HCT116 (cell line): ENCODE measurements around the gene AK4. TPM values are rescaled to one million over a fixed set of nuclear protein-coding genes. Genes with fewer than 3 reads are reported as not detected.

Experiments
- ATAC-seq: fragments of 200-7000 bp; cut with Tn5 transposase; 2 replicates; pipeline ENCODE4 v1.9.1; 2020; ENCODE audit warnings: mild to moderate bottlenecking, moderate library complexity
- BruUV-seq: library from RNA; stranded (reverse); fragments of 400-500 nt; replicated peaks from 2 replicates; lab custom pipeline; 2021; lab: Mats Ljungman, UMichigan
- CTCF ChIA-PET: fragments of 300-600 bp; sonication (Branson Sonifier 250); formaldehyde crosslinking; loops from one replicate; lab custom pipeline; 2021; ENCODE audit warnings: antibody characterized with exemption; lab: Charles Lee
- POLR2A ChIA-PET: fragments of 300-600, 350-600 bp; sonication (Branson Sonifier 250); formaldehyde crosslinking; loops from one replicate; lab custom pipeline; 2021; ENCODE audit warnings: antibody characterized with exemption; lab: Charles Lee
- RAD21 ChIA-PET, 2 experiments: fragments of 300-600 bp; sonication (Branson Sonifier 250); formaldehyde crosslinking; loops; one replicate each; lab custom pipeline; 2023; ENCODE audit warnings: low total read pairs in 2 of 2; ENCODE audit not compliant: uncharacterized antibody in 2 of 2, unreplicated experiment in 2 of 2, low non-redundant PET in 1 of 2; lab: Charles Lee
- DNase-seq: peaks from one replicate; pipeline ENCODE4 v3.0.0-alpha.2; 2010; ENCODE audit warnings: low read depth, low spot score
- H2AFZ ChIP-seq: fragments of 200-600 bp; shearing (Covaris generic), sonication (generic); 2 replicates; pipeline ENCODE4 v1.6.1; 2017; ENCODE audit warnings: low read depth, mixed run types, mixed read lengths, antibody characterized with exemption, low read length; ENCODE audit not compliant: poor library complexity, severe bottlenecking
- H3K27ac ChIP-seq: 2 replicates; pipeline ENCODE4 v1.5.1; 2012; ENCODE audit warnings: low read depth, low read length
- H3K27me3 ChIP-seq: fragments of 200-600 bp; sonication (generic); 2 replicates; pipeline ENCODE4 v1.6.1; 2016; ENCODE audit warnings: mixed run types, low read length, mixed read lengths; ENCODE audit not compliant: insufficient read depth
- H3K36me3 ChIP-seq, 2 experiments: fragments of 200-500 bp in 1 of 2; fragments of 200-600 bp in 1 of 2; sonication (Bioruptor generic) in 1 of 2; sonication (generic) in 1 of 2; 2 replicates each; pipeline versions ENCODE4 v1.5.1 to v1.6.1; 2014 to 2016; ENCODE audit warnings: low read length in 2 of 2, inconsistent platforms in 1 of 2, mixed read lengths in 1 of 2, mixed run types in 1 of 2; ENCODE audit not compliant: insufficient read depth in 2 of 2, control insufficient read depth in 1 of 2
- H3K4me1 ChIP-seq, 2 experiments: fragments of 200-600 bp in 1 of 2; sonication (generic) in 1 of 2; 2 replicates each; pipeline versions ENCODE4 v1.5.1 to v1.6.1; 2012 to 2017; ENCODE audit warnings: low read length in 2 of 2, inconsistent platforms in 1 of 2, mild to moderate bottlenecking in 1 of 2, mixed read lengths in 1 of 2, mixed run types in 1 of 2, moderate library complexity in 1 of 2; ENCODE audit not compliant: insufficient read depth in 2 of 2, control insufficient read depth in 1 of 2
- H3K4me2 ChIP-seq: fragments of 200-600 bp; sonication (generic); 2 replicates; pipeline ENCODE4 v1.6.1; 2017; ENCODE audit warnings: mixed run types, low read length, mixed read lengths
- H3K4me3 ChIP-seq, 2 experiments: fragments of 200-600 bp in 1 of 2; sonication (generic) in 1 of 2; replicated peaks in 1 of 2; 2 replicates each; pipeline ENCODE4 v1.5.1; 2011 to 2016; ENCODE audit warnings: low read length in 2 of 2, control low read depth in 1 of 2, low read depth in 1 of 2, mild to moderate bottlenecking in 1 of 2, mixed read lengths in 1 of 2, mixed run types in 1 of 2
- H3K79me2 ChIP-seq: fragments of 200-600 bp; sonication (generic); 2 replicates; pipeline ENCODE4 v1.6.1; 2017; ENCODE audit warnings: mild to moderate bottlenecking, mixed run types, low read length, moderate library complexity, mixed read lengths; ENCODE audit not compliant: insufficient read depth
- H3K9ac ChIP-seq: fragments of 200-600 bp; sonication (generic); 2 replicates; pipeline ENCODE4 v1.6.1; 2016; ENCODE audit warnings: low read length, mixed read lengths
- H3K9me2 ChIP-seq: fragments of 200-600 bp; sonication (generic), shearing (Covaris generic); 2 replicates; pipeline ENCODE4 v1.6.1; 2017; ENCODE audit warnings: mixed run types, mild to moderate bottlenecking, moderate library complexity; ENCODE audit not compliant: insufficient read depth
- H3K9me3 ChIP-seq, 2 experiments: fragments of 200-500 bp in 1 of 2; fragments of 200-600 bp in 1 of 2; sonication (Bioruptor generic) in 1 of 2; sonication (generic) in 1 of 2; 2 replicates each; pipeline ENCODE4 v1.6.1; 2014 to 2017; ENCODE audit warnings: low read length in 2 of 2, mixed read lengths in 2 of 2, inconsistent platforms in 1 of 2, low read depth in 1 of 2, mild to moderate bottlenecking in 1 of 2, mixed run types in 1 of 2, moderate library complexity in 1 of 2; ENCODE audit not compliant: control insufficient read depth in 1 of 2, insufficient read depth in 1 of 2
- H4K20me1 ChIP-seq: fragments of 200-600 bp; sonication (generic), shearing (Covaris generic); 2 replicates; pipeline ENCODE4 v1.6.1; 2017; ENCODE audit warnings: mixed run types, mild to moderate bottlenecking, moderate library complexity; ENCODE audit not compliant: insufficient read depth
- CBX3 ChIP-seq: IDR thresholded peaks from 2 replicates; pipeline ENCODE4 v1.6.1; 2012; ENCODE audit warnings: low read depth
- CEBPB ChIP-seq: IDR thresholded peaks from 2 replicates; pipeline ENCODE4 v1.6.1; 2012; ENCODE audit warnings: low read depth
- CTCF ChIP-seq, 3 experiments: fragments of 200-600 bp in 1 of 3; sonication (generic) in 1 of 3; IDR thresholded peaks in 2 of 3; conservative IDR thresholded peaks in 1 of 3; 2 replicates each; pipeline ENCODE4 v1.5.1; 2012 to 2017; ENCODE audit warnings: low read depth in 2 of 3, low read length in 2 of 3, antibody characterized with exemption in 1 of 3, borderline replicate concordance in 1 of 3, control low read depth in 1 of 3, mild to moderate bottlenecking in 1 of 3, mixed read lengths in 1 of 3, mixed run types in 1 of 3, moderate library complexity in 1 of 3; ENCODE audit not compliant: insufficient read depth in 1 of 3
- EZH2 ChIP-seq: fragments of 200-600 bp; sonication (generic); IDR thresholded peaks from 2 replicates; pipeline ENCODE4 v1.6.1; 2017; ENCODE audit warnings: antibody characterized with exemption, mixed run types
- EZH2phosphoT487 ChIP-seq: fragments of 200-600 bp; IDR thresholded peaks from 2 replicates; pipeline ENCODE4 v1.6.1; 2018; ENCODE audit warnings: antibody characterized with exemption, borderline replicate concordance
- JUND ChIP-seq: IDR thresholded peaks from 2 replicates; pipeline ENCODE4 v1.6.1; 2012
- MAX ChIP-seq: IDR thresholded peaks from 2 replicates; pipeline ENCODE4 v1.6.1; 2012
- POLR2A ChIP-seq: IDR thresholded peaks from 2 replicates; pipeline ENCODE4 v1.7.0; 2011; ENCODE audit warnings: borderline replicate concordance; ENCODE audit not compliant: insufficient read depth, insufficient read length; ENCODE audit errors: extremely low read depth
- POLR2AphosphoS5 ChIP-seq: IDR thresholded peaks from 2 replicates; pipeline ENCODE4 v1.6.1; 2011; ENCODE audit warnings: mild to moderate bottlenecking, low read depth, low read length, moderate library complexity
- RAD21 ChIP-seq: IDR thresholded peaks from 2 replicates; pipeline ENCODE4 v1.6.1; 2012; ENCODE audit warnings: low read depth, mild to moderate bottlenecking
- SIN3A ChIP-seq: IDR thresholded peaks from 2 replicates; pipeline ENCODE4 v1.6.1; 2012; ENCODE audit warnings: low read depth
- SP1 ChIP-seq: IDR thresholded peaks from 2 replicates; pipeline ENCODE4 v1.6.1; 2012; ENCODE audit warnings: low read depth
- SRF ChIP-seq: IDR thresholded peaks from 2 replicates; pipeline ENCODE4 v1.6.1; 2012; ENCODE audit warnings: low read depth
- TCF7L2 ChIP-seq: IDR thresholded peaks from 2 replicates; pipeline ENCODE4 v1.7.0; 2011; ENCODE audit warnings: borderline replicate concordance, inconsistent platforms; ENCODE audit not compliant: insufficient read depth, insufficient read length; ENCODE audit errors: extremely low read depth
- YY1 ChIP-seq: IDR thresholded peaks from 2 replicates; pipeline ENCODE4 v1.6.1; 2011; ENCODE audit warnings: low read length, low read depth, moderate library complexity, mild to moderate bottlenecking; ENCODE audit not compliant: insufficient replicate concordance; ENCODE audit errors: extremely low read depth
- ZFX ChIP-seq: fragments of 450-650 bp; IDR thresholded peaks from 2 replicates; pipeline ENCODE4 v1.6.1; 2017
- ZNF274 ChIP-seq: fragments of 200-500 bp; sonication (Bioruptor generic); IDR thresholded peaks from 2 replicates; pipeline ENCODE4 v1.6.1; 2014; ENCODE audit warnings: mild to moderate bottlenecking, low read depth, low read length, inconsistent platforms
- intact Hi-C: fragments of 100-400 bp; cut with micrococcal nuclease; formaldehyde crosslinking; loops from 2 replicates; pipeline ENCODE4 v1.10.0; 2022
- total RNA-seq: library from RNA; stranded (reverse); gene quantifications from one replicate; pipeline ENCODE4 v1.2.1, GENCODE V29; 2021; ENCODE audit not compliant: unreplicated experiment
- TF ChIP-seq, protein P1 (sequence below): IDR thresholded peaks from 2 replicates; pipeline ENCODE4 v1.6.1; 2012
- TF ChIP-seq, protein P2 (sequence below): IDR thresholded peaks from 2 replicates; pipeline ENCODE4 v1.6.1; 2012; ENCODE audit warnings: low read depth

AK4 gene
- total RNA-seq, 1 experiment from 2014 or later = 51.5 TPM

- TF ChIP-seq MAX (no peak), SIN3A (no peak), SRF (no peak), RAD21 (no peak), TCF7L2 (no peak), CTCF (IDR thresholded peaks at IDR 0.05 in 2 of 3, conservative IDR thresholded peaks at IDR 0.05 in 1 of 3; ENCODE audit: borderline replicate concordance in 1 of 3, insufficient read depth in 1 of 3, low read depth in 2 of 3, low read length in 2 of 3) (no peak), EZH2phosphoT487 (no peak)
- TF ChIP-seq, protein P1, sequence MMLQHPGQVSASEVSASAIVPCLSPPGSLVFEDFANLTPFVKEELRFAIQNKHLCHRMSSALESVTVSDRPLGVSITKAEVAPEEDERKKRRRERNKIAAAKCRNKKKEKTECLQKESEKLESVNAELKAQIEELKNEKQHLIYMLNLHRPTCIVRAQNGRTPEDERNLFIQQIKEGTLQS = no peak
Observed at GRCh38 chr1:65214340-65215027, 66.5 kb downstream of the AK4 start (continued).

DNA sequence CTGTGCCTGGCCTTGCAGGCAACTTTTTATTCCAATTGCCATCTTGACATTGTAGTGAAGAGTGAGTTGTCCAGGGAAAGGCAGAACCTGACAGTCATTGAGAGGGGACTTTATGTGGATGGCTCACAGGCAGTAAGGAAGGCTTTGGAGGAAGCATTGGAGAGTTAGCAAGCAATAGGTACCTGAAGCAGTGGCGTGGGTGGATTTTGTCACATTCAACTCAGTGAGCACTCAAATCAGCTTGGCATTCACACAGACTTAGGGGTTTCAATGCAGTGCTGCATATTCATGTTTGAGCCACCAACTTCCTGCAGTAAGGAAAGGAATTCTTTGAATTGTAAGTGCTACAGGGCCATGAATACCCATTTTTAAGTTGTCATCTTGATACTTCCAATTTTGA, 69.0 kb downstream of the AK4 start:
- H4K20me1 ChIP-seq = no peaks in the 10 kb centered on the region
- no peak overlapping the region for H3K4me2 ChIP-seq
- 0 out of 4 replicates have a peak, but pooled peaks cover 0 to 3% of the 10 kb centered on the region in 2 experiments for H3K4me1 ChIP-seq
- TF ChIP-seq RAD21 (no peak), EZH2 (no peak), POLR2A (no peak), EZH2phosphoT487 (no peak), SP1 (no peak), POLR2AphosphoS5 (no peak), MAX (no peak), CBX3 (no peak), JUND (no peak), CEBPB (no peak), ZNF274 (no peak), ZFX (no peak), YY1 (no peak), SIN3A (no peak)
- TF ChIP-seq, protein P1 = no peak
- TF ChIP-seq, protein P2, sequence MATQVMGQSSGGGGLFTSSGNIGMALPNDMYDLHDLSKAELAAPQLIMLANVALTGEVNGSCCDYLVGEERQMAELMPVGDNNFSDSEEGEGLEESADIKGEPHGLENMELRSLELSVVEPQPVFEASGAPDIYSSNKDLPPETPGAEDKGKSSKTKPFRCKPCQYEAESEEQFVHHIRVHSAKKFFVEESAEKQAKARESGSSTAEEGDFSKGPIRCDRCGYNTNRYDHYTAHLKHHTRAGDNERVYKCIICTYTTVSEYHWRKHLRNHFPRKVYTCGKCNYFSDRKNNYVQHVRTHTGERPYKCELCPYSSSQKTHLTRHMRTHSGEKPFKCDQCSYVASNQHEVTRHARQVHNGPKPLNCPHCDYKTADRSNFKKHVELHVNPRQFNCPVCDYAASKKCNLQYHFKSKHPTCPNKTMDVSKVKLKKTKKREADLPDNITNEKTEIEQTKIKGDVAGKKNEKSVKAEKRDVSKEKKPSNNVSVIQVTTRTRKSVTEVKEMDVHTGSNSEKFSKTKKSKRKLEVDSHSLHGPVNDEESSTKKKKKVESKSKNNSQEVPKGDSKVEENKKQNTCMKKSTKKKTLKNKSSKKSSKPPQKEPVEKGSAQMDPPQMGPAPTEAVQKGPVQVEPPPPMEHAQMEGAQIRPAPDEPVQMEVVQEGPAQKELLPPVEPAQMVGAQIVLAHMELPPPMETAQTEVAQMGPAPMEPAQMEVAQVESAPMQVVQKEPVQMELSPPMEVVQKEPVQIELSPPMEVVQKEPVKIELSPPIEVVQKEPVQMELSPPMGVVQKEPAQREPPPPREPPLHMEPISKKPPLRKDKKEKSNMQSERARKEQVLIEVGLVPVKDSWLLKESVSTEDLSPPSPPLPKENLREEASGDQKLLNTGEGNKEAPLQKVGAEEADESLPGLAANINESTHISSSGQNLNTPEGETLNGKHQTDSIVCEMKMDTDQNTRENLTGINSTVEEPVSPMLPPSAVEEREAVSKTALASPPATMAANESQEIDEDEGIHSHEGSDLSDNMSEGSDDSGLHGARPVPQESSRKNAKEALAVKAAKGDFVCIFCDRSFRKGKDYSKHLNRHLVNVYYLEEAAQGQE = no peak
- no TSS peak for BruUV-seq
- H3K9ac ChIP-seq = no peak overlapping the region
- intact Hi-C loops = no loop called here
- no peak overlapping the region for H3K4me3 ChIP-seq
- POLR2A ChIA-PET = no interaction called here
- no peaks in the 10 kb centered on the region for H3K9me2 ChIP-seq
- H3K36me3 ChIP-seq = peaks cover 0 to 9% of the 10 kb centered on the region in 2 experiments; a peak in 2 of 4 replicates
- no peaks in the 10 kb centered on the region for H3K27me3 ChIP-seq
- peaks cover 7% of the 10 kb centered on the region; the same call in 1 of the 2 replicates for H3K79me2 ChIP-seq
- no peak overlapping the region for H3K27ac ChIP-seq
- no peaks in the 10 kb centered on the region for H3K9me3 ChIP-seq
- DNase-seq = no peak
- RAD21 ChIA-PET = interaction anchor here in 1 of 2 experiments (0.6 kb wide), 1 partner anchor 225 kb away, joined by 4 read pairs; no protein-coding TSS in a partner anchor
- CTCF ChIA-PET = no interaction called here
- no peak overlapping the region for H2AFZ ChIP-seq
- no peak for ATAC-seq
